ENCODE measurements around the gene TRAPPC2L. TPM values are rescaled to one million over a fixed set of nuclear protein-coding genes. Genes with fewer than 3 reads are reported as not detected.

Gene TRAPPC2L
- total and polyA plus RNA-seq, 10 of the 15 experiments (the other 5 are each of a cell fraction or from before 2014, with no cell fraction given): 56.3 to 363 (median 118) TPM

DNA sequence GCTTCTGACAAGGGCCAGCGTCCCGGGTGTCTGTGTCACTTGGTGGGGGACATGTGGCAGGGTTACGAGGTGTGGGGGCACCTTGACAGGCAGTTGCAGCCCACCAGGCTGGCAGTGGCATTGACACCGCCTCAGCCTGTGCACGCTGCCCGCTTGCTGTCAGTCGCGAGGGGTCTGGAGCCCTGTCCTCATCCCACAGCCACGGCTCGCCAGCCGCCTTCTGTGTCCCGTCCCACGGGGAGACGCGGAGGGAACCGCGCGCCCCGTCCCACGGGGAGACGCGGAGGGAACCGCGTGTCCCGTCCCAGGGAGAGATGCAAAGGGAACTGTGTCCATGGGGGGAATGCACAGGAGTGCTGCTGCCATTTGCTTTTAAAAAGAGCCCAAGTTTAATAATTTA is 6.0 kb downstream of the TRAPPC2L start (continued):
- TF ChIP-seq SKIL (IDR thresholded peaks at IDR 0.05; ENCODE audit: low read depth, poor library complexity, severe bottlenecking) (no peak), ASH2L (IDR thresholded peaks at IDR 0.05; ENCODE audit: borderline replicate concordance, low read depth) (no peak)

- RAD21 ChIA-PET (ENCODE audit: unreplicated experiment): no interaction called here
Observed at GRCh38 chr16:88863426-88863825, 6.5 kb downstream of the TRAPPC2L start.

More at GRCh38 chr16:88863426-88863825, 6.5 kb downstream of the TRAPPC2L start:
- ATAC-seq (no peak), DNase-seq (ENCODE audit: low read depth, low spot score) (no peak), FAIRE-seq (no peak)
- no peaks in the 10 kb centered on the region for H3K79me2 ChIP-seq (ENCODE audit: control insufficient read depth, insufficient read depth, low read length)
- no peaks in the 10 kb centered on the region for H4K20me1 ChIP-seq (ENCODE audit: control insufficient read depth, insufficient read depth)
- H3K36me3 ChIP-seq (ENCODE audit: control insufficient read depth in 2 of 2, insufficient read depth in 2 of 2, low read length in 1 of 2): peaks cover 4 to 5% of the 10 kb centered on the region in 2 experiments; a peak in 3 of 4 replicates
- ChIA-PET POLR2A (no interaction called here), SMC1A (ENCODE audit: uncharacterized antibody, unreplicated experiment) (no interaction called here), CTCF (no interaction called here)
- intact Hi-C loops (cut with micrococcal nuclease; ENCODE audit: unreplicated experiment): no loop called here
- H3K4me2 ChIP-seq (ENCODE audit: control insufficient read depth, insufficient read depth): no peak overlapping the region
- no peak overlapping the region for H3K9ac ChIP-seq (ENCODE audit: control insufficient read depth, insufficient read depth, low read length)
- no peaks in the 10 kb centered on the region for H3K27me3 ChIP-seq (replicated peaks in 1 of 2; ENCODE audit: control insufficient read depth in 2 of 2, insufficient read depth in 2 of 2, low read length in 1 of 2)
- no peak overlapping the region for H3K4me3 ChIP-seq
- BruUV-seq (replicated peaks): no TSS peak
- TF ChIP-seq EED (IDR thresholded peaks at IDR 0.05; ENCODE audit: low read depth) (no peak), ESRRA (IDR thresholded peaks at IDR 0.05; ENCODE audit: low read length) (no peak), NBN (IDR thresholded peaks at IDR 0.05) (no peak), HCFC1 (IDR thresholded peaks at IDR 0.05; ENCODE audit: low read length) (no peak), PKNOX1 (IDR thresholded peaks at IDR 0.05) (no peak), CEBPB (IDR thresholded peaks at IDR 0.05; ENCODE audit: borderline replicate concordance in 1 of 2, low read depth in 2 of 2, low read length in 2 of 2) (no peak), ATF7 (IDR thresholded peaks at IDR 0.05; ENCODE audit: low read depth) (no peak), GABPA (IDR thresholded peaks at IDR 0.05; ENCODE audit: low read depth) (no peak), MLLT1 (IDR thresholded peaks at IDR 0.05) (no peak), EGR1 (IDR thresholded peaks at IDR 0.05; ENCODE audit: borderline replicate concordance in 1 of 2, low read depth in 2 of 2, low read length in 2 of 2) (no peak)
- H3K9me3 ChIP-seq (replicated peaks; ENCODE audit: control insufficient read depth, insufficient read depth, low read length): no peaks in the 10 kb centered on the region
- in situ Hi-C loops (cut with MboI): no loop called here
- no peak overlapping the region for H3K27ac ChIP-seq (ENCODE audit: control insufficient read depth, insufficient read depth)
- H2AFZ ChIP-seq (ENCODE audit: control insufficient read depth, low read depth, low read length): no peak overlapping the region
- H3K4me1 ChIP-seq (ENCODE audit: control insufficient read depth, insufficient read depth, low read length): peaks cover under 1% of the 10 kb centered on the region; the same call in 1 of the 2 replicates
- WGBS (ENCODE audit: insufficient coverage, insufficient replicate concordance, low lambda C conversion rate, missing lambda C conversion rate): 50% methylated on average over 10 of the region's 13 CpGs

Data from GM12878 (cell line).